Mesothelial cell of epicardium (in vitro differentiated cells): Measurements from ENCODE around the gene PCDHB4. TPM values are rescaled to one million over a fixed set of nuclear protein-coding genes. Genes with fewer than 3 reads are reported as not detected.
"Not testable (repeated sequence)": the region's sequence is repeated elsewhere in the genome, so short reads cannot be mapped to it uniquely, and the experiment has no call there.

Experiments
- DNase-seq, 2 experiments: peaks; one replicate each; pipeline ENCODE4 v3.0.0; 2021; ENCODE audit warnings: low spot score in 2 of 2; ENCODE audit not compliant: unreplicated experiment in 2 of 2
- H3K27ac Mint-ChIP-seq: 2 replicates; pipeline ENCODE4 v1.8.0; 2021; ENCODE audit warnings: mixed read lengths
- H3K27me3 Mint-ChIP-seq: 2 replicates; pipeline ENCODE4 v1.8.0; 2021; ENCODE audit warnings: low read depth, mixed read lengths
- H3K36me3 Mint-ChIP-seq: 2 replicates; pipeline ENCODE4 v1.8.0; 2021; ENCODE audit warnings: mixed read lengths
- H3K4me1 Mint-ChIP-seq: 2 replicates; pipeline ENCODE4 v1.8.0; 2021; ENCODE audit warnings: mixed read lengths
- H3K4me3 Mint-ChIP-seq: 2 replicates; pipeline ENCODE4 v1.8.0; 2021; ENCODE audit warnings: mild to moderate bottlenecking, moderate library complexity, mixed read lengths
- H3K9me3 Mint-ChIP-seq: 2 replicates; pipeline ENCODE4 v1.8.0; 2021; ENCODE audit warnings: mixed read lengths
- CTCF ChIP-seq: fragments of 200-600 bp; sonication (generic); IDR thresholded peaks from one replicate; pipeline ENCODE4 v1.5.0; 2021; ENCODE audit warnings: antibody characterized with exemption; ENCODE audit not compliant: unreplicated experiment
- total RNA-seq: library from RNA; stranded (reverse); gene quantifications from 3 replicates; pipeline ENCODE4 v1.2.1, GENCODE V29; 2021

Gene PCDHB4
- total RNA-seq, 1 donor from 2014 or later, result 8.0 TPM

GRCh38 chr5:141149812-141150211 is 28.2 kb downstream of the PCDHB4 start, which contains the start of gene PCDHB6:
PCDHB6 (plus strand) TSS chr5:141150057; CDS start chr5:141150258, 201 bp downstream.
- peaks cover 43% of the 10 kb centered on the region for H3K36me3 Mint-ChIP-seq
- no peak within 1 kb of the TSS for H3K4me3 Mint-ChIP-seq
- H3K4me1 Mint-ChIP-seq, result no peaks in the 10 kb centered on the region
- no peak for DNase-seq
- H3K27ac Mint-ChIP-seq, result no peak within 1 kb of the TSS
- no peak for TF ChIP-seq CTCF
- peaks cover 59% of the 10 kb centered on the region for H3K9me3 Mint-ChIP-seq
- H3K27me3 Mint-ChIP-seq, result peaks cover 2% of the 10 kb centered on the region

GRCh38 chr5:141150224-141150992 is 28.8 kb downstream of the PCDHB4 start:
- no peak for TF ChIP-seq CTCF
- Mint-ChIP-seq H3K36me3 (peaks cover 43% of the 10 kb centered on the region), H3K9me3 (peaks cover 56% of the 10 kb centered on the region), H3K4me1 (no peaks in the 10 kb centered on the region), H3K27me3 (peaks cover 2% of the 10 kb centered on the region), H3K4me3 (no peak overlapping the region), H3K27ac (no peak overlapping the region)
- DNase-seq, result no peak

GRCh38 chr5:141150993-141151325 is 29.3 kb downstream of the PCDHB4 start:
- H3K27ac Mint-ChIP-seq, result no peak overlapping the region
- peaks cover 1% of the 10 kb centered on the region for H3K27me3 Mint-ChIP-seq
- no peak for TF ChIP-seq CTCF

GRCh38 chr5:141151632-141152031 is 30.0 kb downstream of the PCDHB4 start:
- not testable (repeated sequence) for H3K4me3 Mint-ChIP-seq, H3K27ac Mint-ChIP-seq, H3K4me1 Mint-ChIP-seq, H3K27me3 Mint-ChIP-seq, DNase-seq
- Mint-ChIP-seq H3K9me3 (peaks cover 55% of the 10 kb centered on the region), H3K36me3 (peaks cover 47% of the 10 kb centered on the region)

More at GRCh38 chr5:141150993-141151325, 29.3 kb downstream of the PCDHB4 start:
- peaks cover 45% of the 10 kb centered on the region for H3K36me3 Mint-ChIP-seq
- no peak for DNase-seq
- no peaks in the 10 kb centered on the region for H3K4me1 Mint-ChIP-seq
- H3K9me3 Mint-ChIP-seq, result peaks cover 55% of the 10 kb centered on the region
- no peak overlapping the region for H3K4me3 Mint-ChIP-seq

- Mint-ChIP-seq H3K9me3 (peaks cover 58% of the 10 kb centered on the region), H3K36me3 (peaks cover 51% of the 10 kb centered on the region)
- H3K27me3 Mint-ChIP-seq, H3K27ac Mint-ChIP-seq, H3K4me1 Mint-ChIP-seq, DNase-seq, H3K4me3 Mint-ChIP-seq: not testable (repeated sequence)
Measured at GRCh38 chr5:141152096-141152495, 30.5 kb downstream of the PCDHB4 start.

- no peak overlapping the region for H3K27ac Mint-ChIP-seq
Measured at GRCh38 chr5:141155540-141156374, 34.1 kb downstream of the PCDHB4 start.

GRCh38 chr5:141157356-141157755 is 35.7 kb downstream of the PCDHB4 start:
- Mint-ChIP-seq H3K36me3 (peaks cover 32% of the 10 kb centered on the region), H3K9me3 (peaks cover 45% of the 10 kb centered on the region)
- H3K4me1 Mint-ChIP-seq, H3K27ac Mint-ChIP-seq, H3K27me3 Mint-ChIP-seq, DNase-seq, H3K4me3 Mint-ChIP-seq: not testable (repeated sequence)

More at GRCh38 chr5:141155540-141156374, 34.1 kb downstream of the PCDHB4 start:
- no peak for DNase-seq
- peak; percentile 32 for TF ChIP-seq CTCF
- Mint-ChIP-seq H3K4me3 (no peak overlapping the region), H3K36me3 (peaks cover 41% of the 10 kb centered on the region), H3K4me1 (no peaks in the 10 kb centered on the region), H3K27me3 (no peaks in the 10 kb centered on the region), H3K9me3 (peaks cover 42% of the 10 kb centered on the region)

- H3K4me3 Mint-ChIP-seq, H3K4me1 Mint-ChIP-seq, H3K27me3 Mint-ChIP-seq, H3K27ac Mint-ChIP-seq, DNase-seq: not testable (repeated sequence)
- peaks cover 44% of the 10 kb centered on the region for H3K9me3 Mint-ChIP-seq
- peaks cover 28% of the 10 kb centered on the region for H3K36me3 Mint-ChIP-seq
Measured at GRCh38 chr5:141157901-141158300, 36.3 kb downstream of the PCDHB4 start.
